Progenitor cell of endocrine pancreas (in vitro differentiated cells): ENCODE measurements around the gene COBL. TPM values are rescaled to one million over a fixed set of nuclear protein-coding genes. Genes with fewer than 3 reads are reported as not detected.

Experiments
- DNase-seq: peaks from one replicate; pipeline ENCODE4 v3.0.0; 2021; ENCODE audit warnings: low spot score; ENCODE audit not compliant: unreplicated experiment
- H3K27ac Mint-ChIP-seq: 2 replicates; pipeline ENCODE4 v1.8.0; 2021; ENCODE audit warnings: mild to moderate bottlenecking, moderate library complexity, mixed read lengths
- H3K27me3 Mint-ChIP-seq: 2 replicates; pipeline ENCODE4 v1.8.0; 2021; ENCODE audit warnings: mixed read lengths
- H3K36me3 Mint-ChIP-seq: 2 replicates; pipeline ENCODE4 v1.8.0; 2022; ENCODE audit warnings: mixed read lengths; ENCODE audit not compliant: insufficient read depth
- H3K4me1 Mint-ChIP-seq: 2 replicates; pipeline ENCODE4 v1.8.0; 2021; ENCODE audit warnings: low read depth, mixed read lengths
- H3K4me3 Mint-ChIP-seq: 2 replicates; pipeline ENCODE4 v1.8.0; 2021; ENCODE audit warnings: low read depth, mild to moderate bottlenecking, moderate library complexity, mixed read lengths
- H3K9me3 Mint-ChIP-seq: 2 replicates; pipeline ENCODE4 v1.8.0; 2021; ENCODE audit warnings: low read depth, mixed read lengths
- total RNA-seq: library from RNA; stranded (reverse); gene quantifications from 2 replicates; pipeline ENCODE4 v1.2.1, GENCODE V29; 2021
- TF ChIP-seq, protein P1 (sequence below): fragments of 200-600 bp; sonication (generic); IDR thresholded peaks from one replicate; pipeline ENCODE4 v1.5.0; 2021; ENCODE audit warnings: antibody characterized with exemption, mild to moderate bottlenecking; ENCODE audit not compliant: unreplicated experiment

Gene COBL
- total RNA-seq, 1 donor from 2014 or later = 21.3 TPM

DNA sequence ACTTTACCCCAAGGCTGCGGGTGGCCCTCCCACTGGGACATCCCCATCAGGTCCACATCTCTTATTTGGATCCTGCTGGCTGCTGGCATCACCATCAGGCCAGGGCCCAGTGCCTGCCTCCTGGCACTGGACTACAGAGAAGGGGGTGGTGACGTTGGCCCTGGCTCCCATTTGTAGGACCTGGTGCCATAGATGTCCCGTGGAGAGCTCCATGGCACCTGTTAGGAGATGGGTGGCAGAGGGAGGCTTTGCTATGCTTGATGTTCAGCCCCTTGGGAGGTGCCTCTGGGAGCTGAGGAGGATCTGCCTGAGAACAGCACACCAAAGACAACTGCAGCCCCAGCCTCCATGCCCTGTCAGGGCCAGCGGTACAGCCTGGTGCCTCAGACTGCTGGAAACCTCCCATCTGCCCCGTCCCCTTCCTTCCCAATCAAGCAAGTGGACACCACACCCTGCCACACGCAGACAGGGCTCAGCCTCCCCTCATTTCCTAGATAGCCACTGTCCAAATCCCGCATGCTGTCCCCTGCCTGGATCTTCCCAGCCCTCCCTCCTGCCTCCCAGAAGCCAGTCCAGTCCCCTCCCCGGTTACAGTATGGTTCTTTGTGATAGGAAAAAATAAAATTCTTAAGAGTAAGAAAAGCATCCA is 303.9 kb downstream of the COBL start:
- H3K4me3 Mint-ChIP-seq = no peak overlapping the region
- TF ChIP-seq, protein P1, sequence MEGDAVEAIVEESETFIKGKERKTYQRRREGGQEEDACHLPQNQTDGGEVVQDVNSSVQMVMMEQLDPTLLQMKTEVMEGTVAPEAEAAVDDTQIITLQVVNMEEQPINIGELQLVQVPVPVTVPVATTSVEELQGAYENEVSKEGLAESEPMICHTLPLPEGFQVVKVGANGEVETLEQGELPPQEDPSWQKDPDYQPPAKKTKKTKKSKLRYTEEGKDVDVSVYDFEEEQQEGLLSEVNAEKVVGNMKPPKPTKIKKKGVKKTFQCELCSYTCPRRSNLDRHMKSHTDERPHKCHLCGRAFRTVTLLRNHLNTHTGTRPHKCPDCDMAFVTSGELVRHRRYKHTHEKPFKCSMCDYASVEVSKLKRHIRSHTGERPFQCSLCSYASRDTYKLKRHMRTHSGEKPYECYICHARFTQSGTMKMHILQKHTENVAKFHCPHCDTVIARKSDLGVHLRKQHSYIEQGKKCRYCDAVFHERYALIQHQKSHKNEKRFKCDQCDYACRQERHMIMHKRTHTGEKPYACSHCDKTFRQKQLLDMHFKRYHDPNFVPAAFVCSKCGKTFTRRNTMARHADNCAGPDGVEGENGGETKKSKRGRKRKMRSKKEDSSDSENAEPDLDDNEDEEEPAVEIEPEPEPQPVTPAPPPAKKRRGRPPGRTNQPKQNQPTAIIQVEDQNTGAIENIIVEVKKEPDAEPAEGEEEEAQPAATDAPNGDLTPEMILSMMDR = no peak
- peaks cover 18% of the 10 kb centered on the region for H3K27me3 Mint-ChIP-seq
- H3K36me3 Mint-ChIP-seq = peaks cover 1% of the 10 kb centered on the region
- DNase-seq = no peak
- no peak overlapping the region for H3K27ac Mint-ChIP-seq
- no peaks in the 10 kb centered on the region for H3K4me1 Mint-ChIP-seq
- H3K9me3 Mint-ChIP-seq = no peaks in the 10 kb centered on the region

DNA sequence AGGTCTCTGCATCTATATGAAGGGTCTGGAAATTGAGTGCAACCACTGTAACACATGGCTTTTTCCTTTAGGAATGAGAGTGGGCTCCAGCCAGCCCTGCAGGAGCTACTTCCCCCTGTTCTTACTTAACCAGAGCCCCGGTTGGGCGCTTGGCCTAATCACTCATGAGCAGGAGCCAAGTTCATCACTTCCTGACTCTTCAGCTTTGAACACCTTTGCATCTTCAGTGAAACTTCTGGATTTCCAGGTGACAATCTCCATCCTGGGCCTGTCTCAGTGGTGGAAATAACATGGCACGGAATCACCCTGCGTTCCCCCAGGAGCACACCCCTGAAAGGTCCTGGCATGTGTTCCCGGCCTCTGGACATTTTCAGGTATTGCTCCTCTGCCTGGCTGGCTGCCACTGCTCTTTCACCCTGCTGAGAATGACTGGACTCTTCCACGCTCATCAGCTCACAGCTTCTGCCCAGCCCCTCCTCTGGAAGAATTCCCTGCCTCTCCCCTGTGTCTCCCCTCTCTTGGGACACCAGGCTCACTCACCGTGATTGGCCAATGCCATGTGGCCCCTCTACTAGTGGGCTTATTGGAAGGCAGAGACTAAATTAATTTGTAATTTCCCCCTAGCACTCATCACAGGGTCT is 304.8 kb downstream of the COBL start:
- Mint-ChIP-seq H3K4me1 (no peaks in the 10 kb centered on the region), H3K4me3 (no peak overlapping the region), H3K27me3 (peaks cover 18% of the 10 kb centered on the region), H3K27ac (no peak overlapping the region), H3K9me3 (no peaks in the 10 kb centered on the region), H3K36me3 (peaks cover 1% of the 10 kb centered on the region)
- TF ChIP-seq, protein P1 = no peak
- no peak for DNase-seq

DNA sequence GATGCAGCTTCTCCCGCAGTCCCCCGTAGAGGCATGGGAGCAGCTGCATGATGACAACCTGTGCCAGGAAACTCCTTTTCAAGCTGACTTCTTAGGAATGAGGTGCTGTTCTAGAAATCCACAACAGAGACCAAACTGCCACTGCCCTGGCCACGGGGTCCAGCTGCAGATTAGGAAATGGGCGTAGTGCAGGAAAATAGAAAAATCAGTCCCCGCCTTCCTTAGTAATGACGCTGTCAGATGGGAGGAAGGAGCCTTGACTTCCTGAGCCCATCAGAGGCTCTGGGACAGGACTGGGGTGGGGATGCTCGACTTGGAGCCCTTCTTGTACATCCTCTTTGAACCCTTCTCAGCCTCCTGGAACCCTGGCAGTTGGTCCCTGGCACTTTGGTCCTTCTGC is 306.1 kb downstream of the COBL start:
- Mint-ChIP-seq H3K36me3 (no peaks in the 10 kb centered on the region), H3K4me3 (no peak overlapping the region), H3K4me1 (no peaks in the 10 kb centered on the region), H3K27ac (no peak overlapping the region), H3K27me3 (peaks cover 23% of the 10 kb centered on the region), H3K9me3 (no peaks in the 10 kb centered on the region)
- no peak for DNase-seq
- TF ChIP-seq, protein P1 = no peak

DNA sequence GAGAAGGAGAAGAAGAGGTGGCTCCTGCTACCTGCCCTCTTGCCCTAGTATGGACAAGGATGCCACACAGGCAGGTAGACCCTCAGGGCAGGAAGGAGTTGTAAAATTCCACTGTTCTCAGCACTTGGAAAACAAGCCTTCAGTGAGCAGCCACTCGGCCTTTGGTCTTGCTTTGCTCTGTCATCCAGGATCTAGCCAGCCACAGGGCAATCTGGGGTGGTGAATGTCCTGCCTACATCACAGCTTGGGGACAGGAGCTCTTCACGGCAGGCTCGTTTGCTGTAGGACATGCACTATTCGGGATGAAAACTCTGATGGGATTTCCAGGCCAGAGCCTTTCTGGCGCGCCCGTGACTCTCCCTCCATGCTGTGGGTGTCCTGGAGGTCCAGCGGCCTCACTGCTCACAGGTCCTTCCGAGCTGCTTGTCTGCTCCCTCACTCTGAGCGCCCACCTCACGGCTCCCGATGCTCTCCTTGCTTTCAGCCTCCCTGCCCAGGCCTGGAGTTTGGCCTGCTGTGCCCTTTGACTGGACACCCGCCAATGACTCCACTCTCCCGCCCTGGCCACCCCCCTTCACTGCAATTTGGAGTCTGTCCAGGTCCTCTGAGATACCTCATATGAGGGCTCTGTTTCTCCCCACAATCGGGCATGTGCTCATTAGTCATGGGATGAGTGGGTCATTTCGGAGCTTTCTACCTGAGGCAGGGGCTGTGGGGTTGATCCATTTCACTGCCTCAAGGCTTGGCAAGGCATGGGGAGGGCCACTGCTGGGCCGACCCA is 306.7 kb downstream of the COBL start:
- DNase-seq = no peak
- H3K36me3 Mint-ChIP-seq = no peaks in the 10 kb centered on the region

More for the DNA sequence above, 306.7 kb downstream of the COBL start:
- TF ChIP-seq, protein P1 = no peak
- Mint-ChIP-seq H3K4me1 (no peaks in the 10 kb centered on the region), H3K27ac (no peak overlapping the region), H3K27me3 (peaks cover 30% of the 10 kb centered on the region), H3K9me3 (no peaks in the 10 kb centered on the region), H3K4me3 (no peak overlapping the region)
